ENCODE results near the gene NCKAP5L. TPM values are rescaled to one million over a fixed set of nuclear protein-coding genes. Genes with fewer than 3 reads are reported as not detected.
A peak's percentile ranks its signal among the peaks of the same experiment; 100 is the strongest.

The NCKAP5L gene
- polyA plus RNA-seq, 3 donors = 3.7 to 14.9 (median 6.8) TPM

DNA sequence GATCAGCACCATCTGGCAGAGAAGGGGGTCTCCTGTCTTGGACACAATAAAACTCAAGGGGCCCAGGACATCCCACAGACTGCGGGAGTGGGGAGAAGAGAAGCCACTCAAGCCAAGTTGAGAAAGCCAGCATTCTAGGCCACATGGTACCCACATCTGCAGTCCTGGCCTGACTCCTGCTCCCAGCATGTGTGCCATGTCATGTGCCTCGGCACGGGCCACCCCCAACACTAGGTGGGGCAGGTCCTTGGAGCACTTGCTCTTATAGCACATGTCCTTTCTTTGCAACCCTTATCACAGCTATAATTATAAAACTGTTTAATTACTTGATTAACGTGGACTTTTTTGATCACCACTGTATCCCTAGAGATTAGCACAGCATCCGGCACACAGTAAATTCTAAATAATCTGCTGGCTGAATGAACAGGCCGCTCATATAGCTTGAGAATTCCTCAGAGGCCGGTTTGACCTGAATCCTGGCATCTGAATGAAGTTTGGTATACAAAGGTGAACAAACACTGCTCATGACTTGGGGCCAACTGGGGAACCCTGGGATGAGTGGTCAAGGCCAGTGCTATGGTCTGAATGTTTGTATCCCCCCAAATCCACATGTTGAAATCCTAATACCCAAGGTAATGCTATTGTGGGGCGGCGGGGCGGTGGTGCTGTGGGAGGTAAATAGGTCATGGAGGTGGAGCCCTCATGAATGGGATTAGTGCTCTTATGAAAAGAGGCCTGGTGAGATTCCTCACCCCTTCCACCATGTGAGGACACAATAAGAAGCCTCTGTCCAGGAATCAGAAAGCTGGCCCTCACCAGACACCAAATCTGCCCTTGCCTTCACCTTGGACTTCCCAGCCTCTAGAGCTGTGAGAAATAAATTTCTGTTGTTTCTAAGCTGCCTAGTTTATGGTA, 6.6 kb downstream of the NCKAP5L start:
- Histone ChIP-seq H3K9ac (ENCODE audit: insufficient read depth, low read length, poor library complexity, severe bottlenecking) (no peak overlapping the region), H3K9me3 (replicated peaks in 1 of 2; ENCODE audit: control insufficient read depth in 1 of 2, insufficient read depth in 1 of 2, low read length in 2 of 2) (no peaks in the 10 kb centered on the region), H3K4me2 (replicated peaks; ENCODE audit: extremely low read depth, low read length, poor library complexity, severe bottlenecking) (peak overlapping the region; percentile 49), H3K4me1 (ENCODE audit: control insufficient read depth in 1 of 2, insufficient read depth in 2 of 2, low read length in 2 of 2) (peaks cover 60 to 69% of the 10 kb centered on the region in 2 donors), H3K27me3 (ENCODE audit: control insufficient read depth in 2 of 2, insufficient read depth in 2 of 2, low read length in 2 of 2) (no peaks in the 10 kb centered on the region), H4K20me1 (ENCODE audit: insufficient read depth, low read length) (peaks cover 28% of the 10 kb centered on the region), H3K4me3 (replicated peaks in 1 of 3; ENCODE audit: low read depth in 2 of 3, low read length in 3 of 3) (peak overlapping the region in 1 of 3 experiments; percentile 45), H2AFZ (ENCODE audit: insufficient read depth, low read depth, low read length, poor library complexity, severe bottlenecking) (no peak overlapping the region), H3K79me2 (ENCODE audit: insufficient read depth, low read length) (peaks cover 13% of the 10 kb centered on the region), H3K36me3 (replicated peaks in 1 of 2; ENCODE audit: control insufficient read depth in 1 of 2, insufficient read depth in 2 of 2, low read length in 2 of 2) (peaks cover 2 to 15% of the 10 kb centered on the region in 2 donors), H3K27ac (ENCODE audit: low read depth in 1 of 2, low read length in 2 of 2) (peak overlapping the region; percentile 36 to 74)
- Mint-ChIP-seq H3K9me3 (no peaks in the 10 kb centered on the region), H3K4me1 (peaks cover 72% of the 10 kb centered on the region), H3K27ac (peak overlapping the region; percentile 80 to 90 (median 87)), H3K27me3 (ENCODE audit: low read depth in 3 of 3) (peaks cover 0 to 2% (median 0%) of the 10 kb centered on the region in 3 donors), H3K4me3 (peak overlapping the region; percentile 27 to 73), H3K36me3 (peaks cover 17 to 33% of the 10 kb centered on the region in 2 donors)
- intact Hi-C loops (cut with micrococcal nuclease) = no loop called here
- TF ChIP-seq, protein P1, sequence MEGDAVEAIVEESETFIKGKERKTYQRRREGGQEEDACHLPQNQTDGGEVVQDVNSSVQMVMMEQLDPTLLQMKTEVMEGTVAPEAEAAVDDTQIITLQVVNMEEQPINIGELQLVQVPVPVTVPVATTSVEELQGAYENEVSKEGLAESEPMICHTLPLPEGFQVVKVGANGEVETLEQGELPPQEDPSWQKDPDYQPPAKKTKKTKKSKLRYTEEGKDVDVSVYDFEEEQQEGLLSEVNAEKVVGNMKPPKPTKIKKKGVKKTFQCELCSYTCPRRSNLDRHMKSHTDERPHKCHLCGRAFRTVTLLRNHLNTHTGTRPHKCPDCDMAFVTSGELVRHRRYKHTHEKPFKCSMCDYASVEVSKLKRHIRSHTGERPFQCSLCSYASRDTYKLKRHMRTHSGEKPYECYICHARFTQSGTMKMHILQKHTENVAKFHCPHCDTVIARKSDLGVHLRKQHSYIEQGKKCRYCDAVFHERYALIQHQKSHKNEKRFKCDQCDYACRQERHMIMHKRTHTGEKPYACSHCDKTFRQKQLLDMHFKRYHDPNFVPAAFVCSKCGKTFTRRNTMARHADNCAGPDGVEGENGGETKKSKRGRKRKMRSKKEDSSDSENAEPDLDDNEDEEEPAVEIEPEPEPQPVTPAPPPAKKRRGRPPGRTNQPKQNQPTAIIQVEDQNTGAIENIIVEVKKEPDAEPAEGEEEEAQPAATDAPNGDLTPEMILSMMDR (IDR thresholded peaks at IDR 0.05) = no peak
- no peak for DNase-seq
- 35% methylated on average over 3 of the region's 10 CpGs for WGBS (ENCODE audit: insufficient coverage)

- TF ChIP-seq, protein P1 (IDR thresholded peaks at IDR 0.05) = no peak
- peaks cover 21% of the 10 kb centered on the region for H4K20me1 ChIP-seq (ENCODE audit: insufficient read depth, low read length)
- peaks cover 0 to 2% (median 0%) of the 10 kb centered on the region in 3 donors for H3K27me3 Mint-ChIP-seq (ENCODE audit: low read depth in 3 of 3)
- no peak overlapping the region for H3K4me3 Mint-ChIP-seq
- no peak overlapping the region for H3K4me3 ChIP-seq (replicated peaks in 1 of 3; ENCODE audit: low read depth in 2 of 3, low read length in 3 of 3)
- no peaks in the 10 kb centered on the region for H3K27me3 ChIP-seq (ENCODE audit: control insufficient read depth in 2 of 2, insufficient read depth in 2 of 2, low read length in 2 of 2)
- no peak overlapping the region for H3K4me2 ChIP-seq (replicated peaks; ENCODE audit: extremely low read depth, low read length, poor library complexity, severe bottlenecking)
- peak overlapping the region in 6 of 7 donors; percentile 1 to 84 (median 26) for H3K27ac Mint-ChIP-seq
- WGBS (ENCODE audit: insufficient coverage) = 75% methylated on average over 1 of the region's 2 CpGs
- H3K9me3 Mint-ChIP-seq = no peaks in the 10 kb centered on the region
- H3K36me3 Mint-ChIP-seq = peaks cover 26 to 47% of the 10 kb centered on the region in 2 donors
- peaks cover 9% of the 10 kb centered on the region for H3K79me2 ChIP-seq (ENCODE audit: insufficient read depth, low read length)
- H3K4me1 Mint-ChIP-seq = peaks cover 64% of the 10 kb centered on the region
- H2AFZ ChIP-seq (ENCODE audit: insufficient read depth, low read depth, low read length, poor library complexity, severe bottlenecking) = no peak overlapping the region
- no peak for DNase-seq
- H3K9me3 ChIP-seq (replicated peaks in 1 of 2; ENCODE audit: control insufficient read depth in 1 of 2, insufficient read depth in 1 of 2, low read length in 2 of 2) = no peaks in the 10 kb centered on the region
- peaks cover 49 to 62% of the 10 kb centered on the region in 2 donors for H3K4me1 ChIP-seq (ENCODE audit: control insufficient read depth in 1 of 2, insufficient read depth in 2 of 2, low read length in 2 of 2)
- no peak overlapping the region for H3K9ac ChIP-seq (ENCODE audit: insufficient read depth, low read length, poor library complexity, severe bottlenecking)
- intact Hi-C loops (cut with micrococcal nuclease) = no loop called here
- H3K27ac ChIP-seq (ENCODE audit: low read depth in 1 of 2, low read length in 2 of 2) = no peak overlapping the region
- H3K36me3 ChIP-seq (replicated peaks in 1 of 2; ENCODE audit: control insufficient read depth in 1 of 2, insufficient read depth in 2 of 2, low read length in 2 of 2) = peaks cover 2 to 32% of the 10 kb centered on the region in 2 donors
These were observed 8.4 kb downstream of the NCKAP5L start for GRCh38 chr12:49819786-49820185.

Data from CD14-positive monocyte (primary cell).